IPS-11a (cell line): ENCODE measurements around the gene LY6G6D.
"Not testable (repeated sequence)": the region's sequence is repeated elsewhere in the genome, so short reads cannot be mapped to it uniquely, and the experiment has no call there.

Experiments used
- H3K4me3 ChIP-seq: one replicate; pipeline ENCODE4 v1.5.1; 2013; ENCODE audit warnings: low read depth, low read length, control low read depth

Gene LY6G6D

DNA sequence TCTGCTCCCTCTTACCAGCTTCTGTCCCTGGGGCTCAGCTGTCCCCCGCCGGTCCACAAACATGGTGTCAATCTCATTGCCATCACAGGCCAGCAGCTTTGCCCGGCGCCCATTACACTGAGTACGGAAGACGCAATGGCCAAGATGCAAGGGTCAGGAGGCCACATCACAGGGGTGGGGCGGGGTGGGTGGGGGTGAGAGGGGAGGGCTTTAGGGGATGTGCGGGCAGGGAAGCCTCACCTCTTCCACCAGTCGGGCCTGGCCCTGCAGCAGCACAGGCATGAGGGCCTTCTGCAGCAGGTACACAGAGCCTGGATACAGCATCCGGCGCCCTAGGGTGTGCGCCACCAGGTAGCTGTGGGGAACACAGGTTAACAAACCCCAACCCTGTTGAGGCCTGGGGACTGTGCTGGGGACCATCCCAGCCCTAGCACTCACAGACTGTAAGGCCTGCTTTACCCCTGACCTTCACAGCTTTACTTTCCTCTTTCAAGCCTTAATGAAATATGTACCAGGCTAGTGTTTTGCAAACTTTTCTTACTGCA lies 23.5 kb upstream of the LY6G6D start:
- no peak overlapping the region for H3K4me3 ChIP-seq

DNA sequence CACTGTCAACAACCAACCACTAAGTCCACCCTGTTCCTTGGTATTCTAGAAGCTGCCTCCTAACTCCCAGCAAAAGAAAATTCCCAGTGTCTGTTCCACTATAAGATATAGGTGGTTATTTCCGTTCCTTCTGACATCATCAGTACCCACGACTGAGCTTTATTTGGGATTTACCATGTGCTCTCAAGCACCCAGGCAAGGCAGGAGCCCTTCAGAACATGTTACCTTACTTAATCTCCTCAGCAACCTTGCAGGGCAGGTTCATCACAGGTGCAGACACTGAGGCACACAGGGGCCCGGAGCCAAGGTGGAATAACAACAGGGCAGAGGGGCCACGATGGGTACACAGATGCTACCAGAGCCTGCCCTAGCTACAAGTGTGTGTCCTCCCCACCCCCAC lies 22.8 kb upstream of the LY6G6D start:
- no peak overlapping the region for H3K4me3 ChIP-seq

DNA sequence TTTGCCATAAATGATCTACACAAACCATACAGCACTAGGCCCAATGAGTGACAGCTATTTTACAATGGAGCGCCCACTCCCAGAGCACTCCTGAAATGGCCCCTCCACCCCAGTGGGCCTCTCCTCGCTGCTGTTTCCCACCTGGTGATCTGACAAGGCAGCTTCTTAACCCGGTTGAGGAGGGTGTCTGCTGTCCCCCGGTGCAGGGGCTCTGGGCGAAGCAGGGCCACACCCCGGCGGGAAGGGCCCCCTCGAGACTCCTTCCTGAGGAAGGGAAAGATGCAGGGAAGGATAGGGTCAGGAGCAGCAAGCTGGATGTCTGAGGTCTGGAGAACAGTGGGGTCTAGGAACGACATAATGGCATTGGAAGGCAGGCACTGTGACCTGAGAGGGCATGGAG lies 22.3 kb upstream of the LY6G6D start:
- no peak overlapping the region for H3K4me3 ChIP-seq

DNA sequence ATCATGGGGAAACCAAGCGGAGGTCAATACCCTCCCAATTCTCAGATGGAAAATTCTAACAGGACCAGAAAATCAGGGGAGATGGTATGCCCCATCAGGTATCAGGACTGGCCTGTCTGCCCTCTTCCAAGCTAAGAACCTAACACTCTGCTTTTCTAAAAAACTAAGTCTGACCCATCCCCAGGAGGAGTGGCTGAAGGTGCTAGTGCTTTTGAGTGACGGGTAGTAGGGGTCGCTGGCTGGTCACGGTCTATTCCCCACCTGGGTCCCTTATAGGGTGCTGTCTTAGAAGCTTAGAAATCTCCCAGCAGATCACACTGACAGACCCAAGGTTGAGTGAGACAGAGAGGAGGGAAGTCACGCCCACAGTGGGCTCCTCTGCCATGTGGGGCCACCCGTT lies 21.6 kb upstream of the LY6G6D start:
- H3K4me3 ChIP-seq, result no peak overlapping the region

DNA sequence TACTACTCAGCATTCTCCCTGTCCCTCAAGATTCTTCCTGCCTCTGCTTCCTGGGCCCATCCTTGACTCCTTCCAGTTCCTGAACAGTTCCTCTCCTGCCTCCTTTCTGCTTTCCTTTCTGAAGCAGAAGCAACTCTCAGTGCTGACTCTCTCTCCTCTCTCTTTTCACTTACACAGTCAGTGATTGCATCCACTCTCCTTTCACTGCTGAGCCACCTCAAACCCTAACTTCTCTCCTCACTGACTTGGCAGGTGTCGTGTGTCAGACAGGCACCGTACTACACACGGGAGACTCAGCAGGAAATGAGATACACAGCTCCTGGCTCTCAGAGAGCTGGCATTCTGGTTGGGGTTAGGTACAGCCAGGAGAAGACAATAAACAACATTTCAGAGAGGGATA lies 17.6 kb upstream of the LY6G6D start:
- no peak overlapping the region for H3K4me3 ChIP-seq

DNA sequence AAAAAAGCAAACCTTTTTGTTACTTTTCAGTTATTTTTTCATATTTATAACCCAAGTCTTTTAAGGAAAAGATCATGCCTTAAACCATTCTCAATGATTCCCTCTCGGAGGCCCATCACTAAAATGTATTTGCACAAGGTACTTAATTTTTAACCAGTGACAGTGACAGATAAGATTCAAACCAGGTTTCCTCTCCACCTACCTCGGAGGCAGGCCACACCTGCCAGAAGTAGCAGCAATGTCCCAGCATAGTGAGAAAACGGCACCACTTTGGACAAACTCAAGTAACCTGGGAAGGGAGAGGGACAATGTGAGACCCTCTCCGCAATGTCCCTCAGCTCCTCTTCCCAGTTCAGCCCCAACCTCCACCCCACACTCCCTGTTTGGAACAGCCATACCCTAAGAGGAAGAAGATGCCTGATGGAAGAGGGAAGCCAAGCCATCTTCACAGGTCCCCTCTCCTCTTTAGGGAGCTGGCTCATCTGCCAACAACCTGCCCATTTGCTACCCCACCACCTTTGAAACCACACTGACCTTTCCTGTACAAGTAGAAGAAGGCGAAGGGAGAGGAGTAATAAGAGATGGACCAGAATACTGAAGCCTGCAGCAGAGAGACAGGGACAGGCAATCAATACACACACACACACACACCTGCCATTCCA lies 14.3 kb upstream of the LY6G6D start:
- H3K4me3 ChIP-seq, result no peak overlapping the region

DNA sequence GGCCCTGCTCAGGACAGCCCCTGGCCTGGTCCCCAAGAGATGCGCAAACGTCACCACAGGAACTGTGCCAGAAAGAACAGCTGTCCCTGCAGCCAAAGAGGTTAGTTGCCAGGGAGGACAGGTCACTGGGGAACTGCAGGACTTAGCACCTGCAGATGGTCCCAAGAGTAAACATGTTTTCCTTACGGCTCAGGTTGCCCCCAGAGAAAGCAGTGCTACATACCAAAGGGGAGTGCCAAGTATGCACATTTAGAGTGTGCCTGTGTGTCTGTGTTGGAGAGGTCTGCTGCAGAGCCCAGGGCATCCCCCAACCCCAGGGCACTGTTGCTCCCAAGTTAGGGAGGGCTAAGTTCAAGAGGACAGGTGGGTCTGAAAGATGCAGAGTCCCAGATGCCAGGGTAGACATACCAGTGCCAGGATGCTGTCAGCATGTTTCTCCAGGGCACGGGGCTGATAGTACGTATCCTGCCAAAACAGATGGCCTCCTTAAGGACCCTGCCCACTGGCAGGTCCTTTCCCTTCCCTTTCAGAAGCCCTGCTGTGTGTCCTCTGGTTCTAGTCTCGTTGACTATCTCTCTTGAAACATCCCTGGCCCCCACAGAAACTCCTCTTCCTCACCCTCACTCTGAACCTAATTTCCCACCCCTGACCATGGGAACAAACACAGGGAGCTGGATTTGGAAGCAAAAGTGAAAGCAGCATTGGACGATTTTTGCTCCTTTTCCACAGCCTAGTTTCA lies 13.3 kb upstream of the LY6G6D start:
- H3K4me3 ChIP-seq, result peak overlapping the region; percentile 71

DNA sequence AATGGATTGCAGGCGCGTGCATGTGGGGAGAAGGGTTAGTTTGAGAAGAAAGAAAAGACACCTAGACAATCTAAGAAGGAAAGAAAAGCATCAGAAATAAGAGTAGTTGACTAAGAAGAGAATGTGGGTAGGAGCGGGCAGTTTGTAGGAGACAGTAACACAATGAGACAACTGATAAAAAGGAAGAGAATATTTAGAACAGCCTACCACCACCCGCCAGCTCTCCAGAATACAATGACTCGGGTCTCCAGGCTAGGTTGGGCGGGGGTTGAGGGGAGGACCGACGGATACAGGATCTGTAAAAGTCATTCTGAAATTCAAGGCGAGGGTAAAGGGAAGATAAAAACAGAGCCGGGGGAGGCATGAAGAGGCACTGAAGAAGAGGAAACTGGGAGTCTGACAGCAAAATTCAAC lies 12.7 kb upstream of the LY6G6D start:
- peak overlapping the region; percentile 71 for H3K4me3 ChIP-seq

DNA sequence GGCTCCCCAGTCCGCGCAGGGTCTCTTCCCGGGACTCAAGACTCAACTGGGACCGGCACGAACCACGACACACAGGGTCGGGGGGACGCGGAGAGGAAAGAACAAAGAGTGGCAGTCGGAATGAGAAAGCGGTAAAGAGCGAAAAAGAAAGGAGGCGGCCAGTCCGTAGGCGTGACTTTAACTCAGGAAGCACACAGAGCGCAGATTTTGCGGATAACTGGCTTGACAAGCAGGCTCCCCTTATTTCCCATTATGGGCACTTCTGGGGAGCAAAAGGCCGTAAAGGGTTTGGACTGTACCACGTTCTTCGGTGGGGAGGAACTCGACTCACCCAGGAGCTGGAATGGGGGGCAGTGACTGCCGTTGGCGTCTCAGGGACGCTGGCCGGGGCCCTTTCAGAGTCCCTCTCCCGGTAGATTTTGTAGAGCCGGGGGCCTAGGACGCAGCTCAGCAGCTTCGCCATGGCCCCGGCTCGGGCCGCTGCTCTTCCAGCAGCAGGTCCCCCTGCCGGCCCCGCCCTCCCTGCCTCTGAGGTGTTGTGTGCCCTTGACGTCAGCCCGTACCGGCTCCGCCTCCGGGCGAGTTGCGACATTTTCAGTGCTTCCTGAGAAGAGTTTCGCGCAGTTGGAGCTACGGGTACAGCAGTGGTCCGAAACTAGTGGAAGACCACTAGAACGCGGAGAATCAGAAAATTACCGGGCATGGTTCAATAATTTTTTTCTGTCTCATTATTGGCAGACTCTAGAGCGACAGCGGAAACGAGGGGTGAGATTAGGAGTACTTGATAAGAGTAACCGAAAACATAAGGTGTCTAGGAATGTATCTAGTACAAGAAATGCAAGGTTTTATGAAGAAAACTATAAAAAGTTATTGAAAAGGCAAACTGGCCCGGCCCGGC lies 12.1 kb upstream of the LY6G6D start, which contains the start of gene ABHD16A:
Gene ABHD16A, minus strand, starts transcription at position 506 of the 898 bp plus-strand sequence. Its CDS starts 43 bp downstream, at position 463.
- peak within 1 kb of the TSS; percentile 71 for H3K4me3 ChIP-seq

DNA sequence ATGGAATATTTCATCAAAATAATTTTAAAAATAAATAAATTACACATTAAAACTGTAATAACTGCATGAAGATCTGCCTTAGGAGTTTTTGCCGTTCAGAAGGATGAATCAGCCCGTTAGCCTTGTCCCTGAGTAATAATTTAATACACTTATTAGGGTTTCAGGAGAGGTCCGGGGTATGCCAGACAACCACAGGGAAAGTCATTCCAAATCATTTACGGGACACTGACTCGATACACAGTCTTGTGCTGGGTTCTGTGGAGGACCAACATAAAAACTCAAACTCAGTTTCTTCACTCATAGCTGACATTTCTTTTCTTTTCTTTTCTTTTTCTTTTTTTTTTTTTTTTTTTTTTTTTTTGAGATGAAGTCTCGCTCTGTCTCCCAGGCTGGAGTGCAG lies 9.2 kb upstream of the LY6G6D start:
- no peak overlapping the region for H3K4me3 ChIP-seq

DNA sequence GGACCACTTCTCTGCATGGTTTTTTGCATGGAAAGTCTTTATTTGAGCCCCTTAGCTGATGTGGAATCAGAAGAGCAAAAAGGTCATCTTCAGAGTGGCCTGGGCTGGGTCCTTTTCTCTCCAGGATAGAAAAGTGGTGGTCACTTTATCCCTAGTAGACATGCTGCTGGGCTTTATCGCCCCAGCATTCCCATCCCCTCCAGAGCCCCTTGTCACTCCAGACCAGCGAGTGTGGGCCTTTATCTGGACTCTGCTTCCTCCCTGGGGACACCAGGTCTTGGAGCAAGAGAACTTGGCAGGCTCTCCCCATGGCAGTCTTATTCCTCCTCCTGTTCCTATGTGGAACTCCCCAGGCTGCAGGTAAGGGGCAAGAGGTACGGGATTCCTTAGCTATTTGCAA lies 8.5 kb upstream of the LY6G6D start, which contains the start of gene LY6G6F:
Gene LY6G6F, plus strand, starts transcription at position 268 of the 400 bp plus-strand sequence. Its CDS starts 41 bp downstream, at position 309.
- no peak within 1 kb of the TSS for H3K4me3 ChIP-seq

DNA sequence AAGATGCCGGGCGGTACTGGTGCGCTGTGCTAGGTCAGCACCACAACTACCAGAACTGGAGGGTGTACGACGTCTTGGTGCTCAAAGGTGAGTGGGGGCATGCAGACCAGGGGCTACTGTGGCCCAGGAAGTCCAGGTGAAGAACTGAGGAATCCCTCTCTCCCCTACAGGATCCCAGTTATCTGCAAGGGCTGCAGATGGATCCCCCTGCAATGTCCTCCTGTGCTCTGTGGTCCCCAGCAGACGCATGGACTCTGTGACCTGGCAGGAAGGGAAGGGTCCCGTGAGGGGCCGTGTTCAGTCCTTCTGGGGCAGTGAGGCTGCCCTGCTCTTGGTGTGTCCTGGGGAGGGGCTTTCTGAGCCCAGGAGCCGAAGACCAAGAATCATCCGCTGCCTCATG lies 7.4 kb upstream of the LY6G6D start:
- no peak overlapping the region for H3K4me3 ChIP-seq

DNA sequence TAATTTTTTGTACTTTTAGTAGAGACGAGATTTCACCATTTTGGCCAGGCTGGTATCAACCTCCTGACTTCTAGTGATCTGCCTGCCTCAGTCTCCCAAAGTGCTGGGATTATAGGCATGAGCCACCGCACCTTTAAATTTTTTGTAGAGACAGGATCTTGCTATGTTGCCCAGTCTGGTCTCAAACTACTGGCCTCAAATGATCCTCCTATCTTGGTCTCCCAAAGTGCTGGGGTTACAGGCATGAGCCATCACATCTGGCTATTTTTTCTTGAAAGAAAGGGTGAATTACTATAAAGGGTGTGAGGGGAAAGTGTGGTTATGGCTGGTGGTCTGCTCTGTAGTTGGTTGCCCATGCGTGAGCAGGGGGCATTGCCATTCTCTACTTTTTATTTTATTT lies 6.9 kb upstream of the LY6G6D start:
- no peak overlapping the region for H3K4me3 ChIP-seq

DNA sequence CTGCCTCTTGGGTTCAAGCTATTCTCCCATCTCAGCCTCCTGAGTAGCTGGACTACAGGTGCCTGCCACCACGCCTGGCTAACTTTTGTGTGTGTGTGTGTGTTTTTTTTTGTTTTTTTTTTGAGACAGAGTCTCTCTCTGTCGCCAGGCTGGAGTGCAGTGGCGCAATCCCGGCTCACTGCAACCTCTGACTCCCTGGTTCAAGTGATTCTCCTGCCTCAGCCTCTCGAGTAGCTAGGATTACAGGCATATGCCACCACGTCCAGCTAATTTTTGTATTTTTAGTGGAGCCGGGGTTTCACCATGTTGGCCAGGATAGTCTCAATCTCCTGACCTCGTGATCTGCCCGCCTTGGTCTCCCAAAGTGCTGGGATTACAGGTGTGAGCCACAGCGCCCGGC lies 6.0 kb upstream of the LY6G6D start:
- H3K4me3 ChIP-seq, result not testable (repeated sequence)

DNA sequence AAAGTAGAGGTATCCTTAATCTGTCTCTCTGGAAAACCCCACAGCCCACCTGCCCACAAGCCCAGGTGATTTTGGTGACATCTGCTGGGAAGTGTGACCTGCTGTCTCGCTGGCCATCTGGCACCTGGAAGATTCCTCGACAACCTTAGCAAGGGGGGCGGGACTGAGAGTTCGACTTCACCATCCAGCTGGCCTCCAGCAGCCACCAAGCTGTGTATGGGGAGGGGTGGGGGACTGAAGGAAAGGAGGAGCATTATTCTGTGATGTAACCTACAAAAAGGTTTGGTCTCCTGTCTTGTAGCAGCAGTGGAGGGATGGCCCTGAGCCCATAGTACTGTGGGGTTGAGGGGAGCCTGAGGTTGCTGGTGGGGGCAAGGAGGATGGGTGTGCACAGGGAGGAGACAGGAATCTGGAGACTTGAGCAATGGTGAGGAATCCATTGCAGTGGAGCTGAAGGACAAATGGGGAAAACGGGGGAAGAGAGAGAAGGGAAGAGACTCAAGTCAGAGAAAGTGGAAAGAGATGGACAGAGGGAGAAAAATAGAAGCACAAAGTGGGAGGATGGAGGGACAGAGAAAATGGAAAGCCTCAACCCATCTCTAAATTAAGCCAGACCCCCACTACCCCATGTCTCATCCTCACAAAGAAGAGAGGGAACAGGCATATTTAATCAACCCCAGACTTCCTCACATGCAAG lies 4.5 kb upstream of the LY6G6D start:
- H3K4me3 ChIP-seq, result no peak overlapping the region

DNA sequence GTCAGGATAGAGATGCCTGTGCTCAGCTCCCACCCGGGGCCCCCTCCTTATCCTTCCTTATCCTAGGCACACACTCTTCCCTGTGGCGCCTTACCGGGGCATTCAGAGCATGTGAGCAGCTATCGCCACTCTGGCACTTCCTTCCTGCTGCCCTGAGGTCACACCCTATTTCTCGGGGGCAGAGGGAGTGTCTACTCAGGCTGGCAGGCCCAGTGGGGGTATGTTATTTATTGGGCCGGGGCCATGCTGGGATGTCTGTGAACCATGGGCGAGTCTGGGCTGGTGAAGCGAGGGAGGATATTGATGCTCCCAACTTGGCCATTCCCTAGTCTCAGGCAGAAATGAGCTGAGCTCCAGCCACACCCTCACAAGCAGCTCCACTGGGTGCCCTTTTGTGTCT lies 3.9 kb upstream of the LY6G6D start:
- no peak overlapping the region for H3K4me3 ChIP-seq

DNA sequence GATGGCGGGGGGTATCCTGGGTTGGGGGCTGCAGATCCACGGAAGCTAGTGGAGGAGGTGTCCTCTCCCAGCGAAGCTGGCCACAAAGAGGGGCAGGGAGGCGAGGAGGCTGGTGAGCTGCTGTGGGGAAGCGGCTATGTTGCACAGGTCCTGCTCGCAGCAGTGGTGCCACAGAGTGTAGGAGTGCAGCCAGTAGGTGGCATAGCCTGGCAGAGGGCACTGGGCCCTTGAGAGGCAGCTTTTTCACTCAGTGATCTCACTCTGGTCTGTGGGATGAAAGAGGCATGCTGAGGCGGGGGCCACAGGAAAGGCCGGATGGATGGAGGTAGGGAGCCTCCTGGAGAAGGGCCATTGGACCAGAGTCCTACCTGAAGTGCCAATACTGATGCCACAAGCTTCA lies 2.9 kb upstream of the LY6G6D start:
- no peak overlapping the region for H3K4me3 ChIP-seq

DNA sequence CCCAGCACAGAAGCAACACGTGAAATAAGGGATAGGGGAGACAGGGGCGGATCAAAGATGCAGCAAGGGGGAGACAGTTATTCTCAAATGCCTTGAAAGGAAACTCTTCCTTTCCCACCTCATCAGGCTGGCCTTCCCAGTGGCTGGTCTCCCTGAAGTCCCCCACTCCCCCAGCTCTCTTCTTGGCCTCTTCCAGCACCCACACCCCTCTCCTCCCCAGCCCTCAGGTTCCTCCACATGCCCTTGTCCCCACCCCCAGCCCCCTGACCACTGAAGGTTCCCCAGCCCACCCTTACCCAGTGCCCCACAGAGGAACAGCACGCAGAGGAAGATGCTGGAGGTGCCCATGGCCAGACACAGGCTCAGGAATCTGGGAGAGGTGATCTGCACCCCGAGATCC lies 1.7 kb upstream of the LY6G6D start:
- H3K4me3 ChIP-seq, result no peak overlapping the region

DNA sequence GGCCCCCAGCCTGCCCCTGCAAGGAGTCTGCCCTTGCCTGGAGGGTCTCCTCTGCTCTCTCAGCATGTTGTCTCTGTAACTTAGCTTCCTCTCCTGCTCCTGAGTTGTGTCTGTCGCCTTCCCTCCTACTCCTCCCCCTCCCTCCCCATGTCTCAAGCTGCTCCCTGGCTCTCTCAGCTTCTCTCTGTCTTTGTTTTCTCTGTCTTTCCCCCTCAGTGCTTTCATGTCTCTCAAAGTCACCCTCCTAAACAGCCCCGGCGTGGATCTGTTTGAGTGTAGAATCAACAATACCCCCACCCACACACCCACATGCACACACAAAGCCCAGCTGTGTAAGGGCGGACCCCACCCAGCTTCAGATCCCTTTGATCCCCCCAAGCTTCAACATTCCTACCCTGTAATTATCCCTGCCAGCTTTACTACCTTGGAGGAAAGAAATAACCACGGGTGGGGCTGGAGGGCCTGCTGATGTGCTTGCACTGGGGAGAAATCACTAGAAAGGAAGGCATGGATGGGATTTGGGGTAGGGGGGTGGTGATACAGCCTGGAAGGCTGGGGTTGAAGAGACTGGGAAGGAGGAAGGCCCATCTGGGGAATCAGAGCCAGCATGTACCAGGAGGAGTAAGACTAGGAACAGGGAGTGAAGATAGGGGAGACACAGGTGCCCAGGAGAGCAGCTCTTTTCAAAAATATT lies 1.0 kb upstream of the LY6G6D start:
- H3K4me3 ChIP-seq, result no peak overlapping the region
